Activated T-helper 1 cell treated with anti-CD3 and anti-CD28 coated beads, Interleukin-12 subunit alpha, Interleukin-12 subunit beta, Interleukin-2, Interleukin-4 antibody, amounts not matched to agents 30 ng/mL and 10 ng/mL and 1 ng/mL, durations not matched to agents 14 hours and 24 hours and 36 hours (primary cell): ENCODE measurements around the gene TAB2. TPM values are rescaled to one million over a fixed set of nuclear protein-coding genes. Genes with fewer than 3 reads are reported as not detected.

Experiments
- DNase-seq: peaks from one replicate; pipeline ENCODE4 v3.0.0; 2021; ENCODE audit warnings: low spot score
- H3K27ac Mint-ChIP-seq: one replicate; pipeline ENCODE4 v1.8.0; 2021; ENCODE audit warnings: mild to moderate bottlenecking, mixed read lengths
- H3K27me3 Mint-ChIP-seq: one replicate; pipeline ENCODE4 v1.8.0; 2022; ENCODE audit warnings: mild to moderate bottlenecking, moderate library complexity, mixed read lengths; ENCODE audit not compliant: insufficient read depth
- H3K36me3 Mint-ChIP-seq: one replicate; pipeline ENCODE4 v1.8.0; 2021; ENCODE audit warnings: low read depth, mixed read lengths
- H3K4me1 Mint-ChIP-seq: one replicate; pipeline ENCODE4 v1.8.0; 2021; ENCODE audit warnings: low read depth, mixed read lengths
- H3K4me3 Mint-ChIP-seq: one replicate; pipeline ENCODE4 v1.8.0; 2021; ENCODE audit warnings: mild to moderate bottlenecking, moderate library complexity, mixed read lengths
- H3K9me3 Mint-ChIP-seq: one replicate; pipeline ENCODE4 v1.8.0; 2021; ENCODE audit warnings: mixed read lengths
- intact Hi-C: fragments of 100-400 bp; cut with micrococcal nuclease; formaldehyde crosslinking; loops from one replicate; pipeline ENCODE4 v1.15.1; 2024
- total RNA-seq: library from RNA; stranded (reverse); gene quantifications from 2 replicates; pipeline ENCODE4 v1.2.3, GENCODE V29; 2022

Gene TAB2
- total RNA-seq, 1 donor from 2014 or later = 157 TPM

DNA sequence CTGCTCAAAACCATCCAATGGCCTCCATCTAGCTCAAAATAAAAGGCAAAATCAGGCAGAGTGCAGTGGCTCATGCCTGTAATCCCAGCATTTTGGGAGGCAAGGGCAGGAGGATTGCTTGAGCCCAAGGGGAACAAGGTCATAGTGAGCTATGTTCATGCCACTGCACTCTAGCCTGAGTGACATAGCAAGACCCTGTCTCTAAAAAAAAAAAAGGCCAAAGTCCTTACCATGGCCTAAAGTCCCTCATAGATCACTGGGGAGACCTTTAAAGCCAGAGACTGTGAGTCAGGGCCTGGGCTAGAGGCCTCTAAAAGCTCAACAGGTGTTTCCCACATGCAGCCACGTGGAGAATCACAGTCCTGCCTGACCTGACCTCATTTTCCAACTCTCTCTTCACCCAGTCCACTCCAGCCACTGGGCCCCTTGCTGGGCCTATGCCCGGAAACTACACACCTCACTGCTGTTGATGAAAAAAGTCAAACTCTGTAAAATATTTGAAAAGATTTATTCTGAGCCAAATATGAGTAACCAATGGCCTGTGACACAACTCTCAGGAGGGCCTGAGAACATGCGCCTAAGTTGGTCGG lies 28.2 kb upstream of the TAB2 start:
- no peak for DNase-seq
- H3K36me3 Mint-ChIP-seq = no peaks in the 10 kb centered on the region
- H3K27me3 Mint-ChIP-seq = no peaks in the 10 kb centered on the region
- no peak overlapping the region for H3K4me3 Mint-ChIP-seq
- no peak overlapping the region for H3K27ac Mint-ChIP-seq
- no peaks in the 10 kb centered on the region for H3K9me3 Mint-ChIP-seq
- intact Hi-C loops = no loop called here
- peaks cover 34% of the 10 kb centered on the region for H3K4me1 Mint-ChIP-seq

DNA sequence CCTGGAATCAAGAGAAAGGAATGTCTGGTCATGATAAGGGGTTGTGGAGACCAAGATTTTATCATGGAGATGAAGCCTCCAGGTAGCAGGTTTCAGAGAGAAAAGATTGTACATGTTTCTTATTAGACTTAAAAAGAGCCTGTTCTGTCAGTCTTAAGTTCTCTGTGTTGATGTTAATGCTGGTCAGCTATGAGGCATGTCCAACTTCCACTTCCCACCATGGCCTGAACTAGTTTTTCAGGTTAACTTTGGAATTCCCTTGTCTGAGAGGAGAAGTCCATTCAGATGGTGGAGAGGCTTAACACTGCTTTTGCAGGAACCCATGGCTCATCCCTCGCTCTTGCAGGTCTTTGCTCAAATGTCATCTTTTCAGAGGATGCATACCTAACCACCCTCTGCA lies 27.5 kb upstream of the TAB2 start:
- intact Hi-C loops = no loop called here
- DNase-seq = no peak
- H3K4me1 Mint-ChIP-seq = peaks cover 27% of the 10 kb centered on the region
- H3K36me3 Mint-ChIP-seq = no peaks in the 10 kb centered on the region
- no peak overlapping the region for H3K27ac Mint-ChIP-seq
- H3K4me3 Mint-ChIP-seq = no peak overlapping the region
- H3K9me3 Mint-ChIP-seq = no peaks in the 10 kb centered on the region
- no peaks in the 10 kb centered on the region for H3K27me3 Mint-ChIP-seq

DNA sequence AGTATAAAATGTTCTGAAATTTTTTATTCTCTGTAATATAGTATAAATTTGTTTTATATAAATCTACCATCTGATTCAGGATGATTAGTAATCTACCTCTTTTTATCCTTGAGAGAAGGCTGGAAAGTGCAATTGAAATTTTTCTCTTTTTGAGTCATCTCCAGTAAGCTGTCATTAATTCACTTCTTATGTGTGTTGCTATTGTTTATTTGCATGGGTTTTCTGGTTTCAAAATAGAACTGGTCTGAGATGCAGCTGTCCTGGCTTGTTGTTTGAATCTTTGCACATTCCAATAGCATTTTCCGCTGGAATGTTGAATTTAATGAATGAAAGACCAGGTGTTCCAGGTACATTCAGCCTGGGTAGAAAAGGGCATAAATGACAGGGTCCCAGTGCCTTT lies 24.3 kb upstream of the TAB2 start:
- intact Hi-C loops = no loop called here
- Mint-ChIP-seq H3K9me3 (no peaks in the 10 kb centered on the region), H3K36me3 (peaks cover 4% of the 10 kb centered on the region), H3K4me3 (no peak overlapping the region), H3K4me1 (peaks cover 9% of the 10 kb centered on the region), H3K27me3 (no peaks in the 10 kb centered on the region), H3K27ac (no peak overlapping the region)
- DNase-seq = no peak

DNA sequence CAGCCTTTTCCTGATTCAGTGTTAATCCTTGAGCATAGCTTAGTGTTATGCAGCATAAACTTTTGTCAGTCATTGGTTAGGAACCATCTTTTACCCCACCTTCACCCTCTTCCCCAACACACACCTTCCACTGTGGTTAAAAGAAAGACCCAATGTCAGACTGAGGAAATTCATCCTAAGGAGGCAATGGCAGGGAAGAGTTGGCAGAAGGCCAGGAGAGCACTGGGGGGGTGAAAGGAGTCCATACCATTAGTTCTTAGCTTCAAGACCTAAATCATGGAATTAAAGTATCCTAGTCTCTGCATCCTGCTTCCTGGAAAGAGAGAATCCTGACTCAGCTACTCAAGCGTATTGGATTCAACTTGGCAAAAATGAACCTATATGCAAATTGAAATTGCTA lies 16.9 kb upstream of the TAB2 start:
- intact Hi-C loops = no loop called here

DNA sequence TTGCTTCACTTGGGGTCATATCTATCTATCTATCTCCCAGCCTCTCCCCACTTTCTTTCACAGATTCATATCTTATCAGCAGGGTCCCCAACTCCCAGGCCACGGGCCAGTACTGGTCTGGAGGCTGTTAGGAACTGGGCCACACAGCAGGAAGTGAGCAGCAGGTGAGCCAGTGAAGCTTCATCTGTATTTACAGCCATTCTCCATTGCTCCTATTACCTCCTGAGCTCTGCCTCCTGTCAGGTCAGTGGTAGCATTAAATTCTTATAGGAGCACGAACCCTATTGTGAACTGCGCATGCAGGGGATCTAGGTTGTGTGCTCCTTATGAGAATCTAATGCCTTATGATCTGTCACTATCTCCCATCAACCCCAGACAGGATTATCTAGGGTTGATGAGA lies 14.8 kb upstream of the TAB2 start:
- peaks cover 18% of the 10 kb centered on the region for H3K4me1 Mint-ChIP-seq
- H3K9me3 Mint-ChIP-seq = no peaks in the 10 kb centered on the region
- peaks cover 2% of the 10 kb centered on the region for H3K36me3 Mint-ChIP-seq
- H3K27me3 Mint-ChIP-seq = no peaks in the 10 kb centered on the region
- no peak overlapping the region for H3K27ac Mint-ChIP-seq
- intact Hi-C loops = no loop called here
- no peak overlapping the region for H3K4me3 Mint-ChIP-seq
- no peak for DNase-seq

More for the DNA sequence above, 16.9 kb upstream of the TAB2 start:
- H3K36me3 Mint-ChIP-seq = peaks cover 3% of the 10 kb centered on the region
- H3K27ac Mint-ChIP-seq = no peak overlapping the region
- DNase-seq = no peak
- no peaks in the 10 kb centered on the region for H3K27me3 Mint-ChIP-seq
- no peak overlapping the region for H3K4me3 Mint-ChIP-seq
- H3K4me1 Mint-ChIP-seq = peaks cover 17% of the 10 kb centered on the region
- H3K9me3 Mint-ChIP-seq = no peaks in the 10 kb centered on the region

DNA sequence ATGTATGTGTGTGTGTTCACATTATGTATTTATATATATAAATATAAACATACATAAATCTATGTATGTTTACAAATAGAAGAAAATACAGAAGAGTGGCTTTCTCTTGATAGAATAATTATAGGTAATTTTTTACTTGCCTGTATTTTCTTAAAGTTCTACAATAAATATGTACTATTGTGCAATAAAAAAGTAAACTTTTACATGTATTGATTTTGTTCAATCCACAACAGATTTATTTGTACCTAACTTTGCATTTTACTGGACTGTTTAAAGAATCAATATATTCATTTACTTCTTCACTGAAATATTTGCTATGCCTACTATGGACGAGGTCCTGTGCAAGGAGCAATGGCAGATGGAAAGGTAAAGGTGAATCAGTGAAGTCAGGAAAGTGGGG lies 14.0 kb upstream of the TAB2 start:
- Mint-ChIP-seq H3K27me3 (no peaks in the 10 kb centered on the region), H3K4me1 (peaks cover 18% of the 10 kb centered on the region), H3K27ac (no peak overlapping the region), H3K9me3 (no peaks in the 10 kb centered on the region), H3K4me3 (no peak overlapping the region), H3K36me3 (peaks cover 4% of the 10 kb centered on the region)
- intact Hi-C loops = no loop called here
- no peak for DNase-seq

DNA sequence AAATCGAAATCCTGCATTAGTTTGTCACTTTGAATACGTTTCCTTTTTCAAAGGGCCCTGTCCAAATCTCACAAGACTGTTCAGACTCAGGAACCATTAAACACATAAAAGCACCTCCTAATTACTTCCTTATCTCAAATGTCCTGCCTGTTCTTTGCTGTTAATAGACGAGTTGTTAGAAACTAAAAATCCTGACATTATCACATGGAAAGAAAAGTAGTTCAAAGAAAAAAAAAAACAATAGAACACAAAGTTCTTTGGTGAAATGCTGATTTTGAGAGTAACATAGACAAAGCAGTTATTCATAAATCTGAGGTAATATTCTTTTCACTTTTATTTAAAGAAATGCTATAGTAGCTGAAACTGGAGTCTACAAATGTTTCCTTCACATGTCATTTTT lies 12.1 kb upstream of the TAB2 start:
- Mint-ChIP-seq H3K4me3 (no peak overlapping the region), H3K9me3 (peaks cover 4% of the 10 kb centered on the region), H3K36me3 (peaks cover 5% of the 10 kb centered on the region), H3K27me3 (no peaks in the 10 kb centered on the region), H3K27ac (no peak overlapping the region), H3K4me1 (peaks cover 18% of the 10 kb centered on the region)
- DNase-seq = no peak
- intact Hi-C loops = no loop called here

DNA sequence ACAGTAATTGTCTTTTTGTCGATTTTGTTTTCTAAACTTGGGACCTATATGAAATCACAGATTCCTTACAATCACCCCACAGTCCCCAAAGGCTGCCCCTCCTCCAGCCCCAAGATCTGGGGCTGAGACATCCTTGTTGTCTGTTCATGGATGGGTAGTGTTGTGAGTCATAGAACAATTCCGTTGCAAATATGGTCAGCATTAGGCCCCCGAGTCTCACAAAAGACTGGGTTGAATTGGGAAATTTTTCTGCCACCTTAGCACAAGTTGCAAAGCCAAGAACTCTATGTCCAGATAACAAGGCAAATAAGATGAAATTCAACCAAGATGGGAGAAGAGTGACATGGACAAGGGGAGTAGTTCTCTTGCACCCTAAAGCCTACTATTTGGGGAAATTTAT lies 10.5 kb upstream of the TAB2 start:
- H3K4me1 Mint-ChIP-seq = peaks cover 18% of the 10 kb centered on the region
- intact Hi-C loops = no loop called here
- H3K4me3 Mint-ChIP-seq = no peak overlapping the region
- peaks cover 5% of the 10 kb centered on the region for H3K36me3 Mint-ChIP-seq
- no peaks in the 10 kb centered on the region for H3K27me3 Mint-ChIP-seq
- peaks cover 4% of the 10 kb centered on the region for H3K9me3 Mint-ChIP-seq
- DNase-seq = no peak
- H3K27ac Mint-ChIP-seq = no peak overlapping the region

DNA sequence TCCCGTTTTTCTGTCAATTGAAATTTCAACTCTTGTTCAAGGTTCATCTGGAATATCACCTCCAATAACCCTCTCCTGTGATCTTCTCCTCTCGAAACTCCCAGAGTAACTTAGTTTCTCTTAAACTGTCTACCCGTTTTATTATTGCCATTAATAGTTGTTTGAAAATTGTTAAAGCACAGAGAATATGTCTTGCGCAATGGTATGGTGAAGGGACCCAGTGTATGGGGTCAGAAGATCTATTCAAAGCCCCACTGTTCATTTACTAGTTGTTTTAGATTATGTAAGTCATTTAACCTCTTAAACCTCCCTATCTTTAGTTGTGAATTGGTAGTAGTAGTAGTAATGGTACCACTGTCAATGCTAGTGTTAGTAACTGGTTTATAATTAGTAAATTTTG lies 6.2 kb upstream of the TAB2 start:
- Mint-ChIP-seq H3K4me3 (no peak overlapping the region), H3K27me3 (no peaks in the 10 kb centered on the region), H3K27ac (no peak overlapping the region), H3K36me3 (peaks cover 14% of the 10 kb centered on the region), H3K4me1 (peaks cover 25% of the 10 kb centered on the region), H3K9me3 (peaks cover 11% of the 10 kb centered on the region)
- DNase-seq = no peak
- intact Hi-C loops = no loop called here

DNA sequence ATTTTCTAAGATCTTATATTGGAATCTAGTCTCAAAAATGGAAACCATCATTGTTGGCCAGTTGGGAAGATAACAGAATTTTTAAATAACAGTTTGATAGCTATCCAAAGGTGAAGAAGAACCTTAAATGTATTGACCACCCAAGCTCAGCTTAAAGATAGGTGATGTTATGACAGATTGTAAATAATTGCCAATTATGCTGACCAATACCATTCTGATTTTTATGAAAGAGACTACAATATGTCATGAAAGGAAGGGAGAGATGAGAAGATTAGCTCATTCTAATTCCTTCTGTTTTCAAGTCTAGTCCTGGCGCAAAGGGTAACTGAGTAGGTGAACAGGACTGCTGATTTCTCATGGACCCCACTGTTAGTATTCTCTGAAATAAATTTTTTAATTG lies 5.7 kb upstream of the TAB2 start:
- H3K27ac Mint-ChIP-seq = no peak overlapping the region
- H3K4me1 Mint-ChIP-seq = peaks cover 25% of the 10 kb centered on the region
- intact Hi-C loops = no loop called here
- H3K9me3 Mint-ChIP-seq = peaks cover 11% of the 10 kb centered on the region
- DNase-seq = no peak
- H3K4me3 Mint-ChIP-seq = no peak overlapping the region
- H3K27me3 Mint-ChIP-seq = no peaks in the 10 kb centered on the region
- H3K36me3 Mint-ChIP-seq = peaks cover 14% of the 10 kb centered on the region

DNA sequence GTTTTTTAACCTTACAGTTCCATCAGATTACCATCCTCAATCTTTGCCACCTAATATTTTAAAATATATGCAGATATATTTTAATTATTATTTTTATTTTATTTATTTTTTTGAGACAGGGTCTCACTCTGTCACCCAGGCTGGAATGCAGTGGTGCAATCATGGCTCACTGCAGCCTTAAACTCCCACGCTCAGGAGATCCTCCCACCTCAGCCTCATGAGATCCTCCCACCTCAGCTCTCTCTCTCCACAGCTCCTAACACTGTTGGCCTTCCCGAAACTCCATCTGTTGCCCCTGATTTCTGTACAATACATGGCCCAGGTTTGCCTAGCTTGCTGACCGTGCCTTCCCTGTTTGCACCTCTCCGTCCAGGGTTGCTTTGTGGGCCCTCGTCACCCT lies 4.4 kb upstream of the TAB2 start:
- Mint-ChIP-seq H3K9me3 (peaks cover 11% of the 10 kb centered on the region), H3K27ac (no peak overlapping the region), H3K4me3 (no peak overlapping the region), H3K4me1 (peaks cover 25% of the 10 kb centered on the region), H3K36me3 (peaks cover 12% of the 10 kb centered on the region), H3K27me3 (no peaks in the 10 kb centered on the region)
- intact Hi-C loops = no loop called here
- no peak for DNase-seq

DNA sequence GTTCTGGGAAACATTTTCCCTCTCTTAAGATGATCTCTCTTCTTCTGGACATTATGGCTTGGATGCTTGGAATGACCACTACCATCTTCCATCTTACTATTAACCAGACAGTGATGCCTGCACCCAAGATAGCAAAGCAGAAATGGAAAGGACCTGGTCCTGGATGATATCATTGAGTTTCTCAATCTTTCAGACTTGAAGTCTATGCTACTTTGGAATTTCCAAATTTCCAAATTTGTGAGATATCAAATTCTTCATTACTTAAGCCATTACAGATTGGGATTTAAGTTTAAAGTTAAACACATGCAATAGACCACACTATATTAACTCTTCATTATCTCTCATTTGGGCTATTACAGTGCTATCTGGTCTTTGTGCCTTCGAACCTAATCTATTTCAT lies 3.7 kb upstream of the TAB2 start:
- Mint-ChIP-seq H3K27ac (no peak overlapping the region), H3K4me3 (no peak overlapping the region), H3K9me3 (peaks cover 10% of the 10 kb centered on the region), H3K4me1 (peaks cover 25% of the 10 kb centered on the region), H3K27me3 (no peaks in the 10 kb centered on the region), H3K36me3 (peaks cover 16% of the 10 kb centered on the region)
- intact Hi-C loops = no loop called here
- DNase-seq = no peak

DNA sequence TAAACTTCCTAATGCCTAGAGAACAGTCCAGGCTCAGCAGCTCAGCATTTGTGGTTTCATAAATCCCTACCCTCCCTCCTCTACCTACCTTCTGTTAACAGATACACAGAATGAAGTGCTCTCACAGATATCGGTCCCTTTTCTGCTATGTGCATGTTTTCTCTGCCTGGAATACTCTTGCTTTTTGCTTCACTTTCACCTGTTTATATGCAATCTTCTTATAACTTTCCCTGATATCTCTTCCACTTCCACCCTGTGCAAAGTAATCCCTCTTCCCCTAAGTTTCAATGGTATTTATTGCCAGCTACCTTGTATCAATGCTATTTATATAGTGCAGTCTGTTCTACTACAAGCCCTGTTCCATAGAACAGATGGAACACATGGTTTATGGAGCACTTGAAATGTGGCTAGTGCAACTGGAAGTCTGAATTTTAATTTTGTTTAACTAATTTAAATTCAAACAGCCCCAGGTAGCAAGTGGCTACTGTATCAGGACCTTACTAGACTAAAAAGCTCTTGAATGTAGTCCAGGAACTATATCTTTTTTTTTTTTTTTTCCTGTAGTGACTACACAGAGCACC lies 3.1 kb upstream of the TAB2 start:
- intact Hi-C loops = no loop called here
- peaks cover 25% of the 10 kb centered on the region for H3K4me1 Mint-ChIP-seq
- H3K27me3 Mint-ChIP-seq = no peaks in the 10 kb centered on the region
- peaks cover 7% of the 10 kb centered on the region for H3K9me3 Mint-ChIP-seq
- H3K27ac Mint-ChIP-seq = no peak overlapping the region
- H3K4me3 Mint-ChIP-seq = no peak overlapping the region
- peaks cover 18% of the 10 kb centered on the region for H3K36me3 Mint-ChIP-seq
- no peak for DNase-seq
